BJ (cell line): ENCODE measurements around the gene PARD3. TPM values are rescaled to one million over a fixed set of nuclear protein-coding genes. Genes with fewer than 3 reads are reported as not detected.

Source experiments
- CTCF ChIA-PET: fragments of 350-600 bp; formaldehyde crosslinking; extraction: SDS; loops from one replicate; lab custom pipeline; 2021; ENCODE audit warnings: antibody characterized with exemption, inconsistent platforms; lab: Yijun Ruan, JAX
- POLR2A ChIA-PET: fragments of 300-600 bp; sonication (Branson Sonifier 250); formaldehyde crosslinking; extraction: SDS; loops from one replicate; lab custom pipeline; 2021; ENCODE audit warnings: antibody characterized with exemption; lab: Charles Lee
- DNase-seq: peaks from one replicate; pipeline ENCODE4 v3.0.0-alpha.2; 2011; ENCODE audit warnings: low read depth
- H3K27me3 ChIP-seq: 2 replicates; pipeline ENCODE4 v1.6.0; 2011; ENCODE audit warnings: low read length; ENCODE audit not compliant: control insufficient read depth, insufficient read depth
- H3K36me3 ChIP-seq: 2 replicates; pipeline ENCODE4 v1.5.1; 2011; ENCODE audit warnings: low read length; ENCODE audit not compliant: control insufficient read depth, insufficient read depth
- H3K4me3 ChIP-seq: 2 replicates; pipeline ENCODE4 v1.5.1; 2011; ENCODE audit warnings: low read depth, mild to moderate bottlenecking, control low read depth, low read length
- polyA plus RNA-seq: library from polyadenylated mRNA; depleted of rRNA; stranded (reverse); fragments of >200 nt; gene quantifications from 2 replicates; pipeline ENCODE4 v1.2.3, GENCODE V29; 2011
- TF ChIP-seq, protein P1 (sequence below): IDR thresholded peaks from 2 replicates; pipeline ENCODE4 v1.5.1; 2011; ENCODE audit warnings: low read depth, mild to moderate bottlenecking, control low read depth, inconsistent platforms, low read length, moderate library complexity; ENCODE audit not compliant: insufficient read depth

PARD3 gene
- polyA plus RNA-seq, 1 experiment, result 17.7 TPM

DNA sequence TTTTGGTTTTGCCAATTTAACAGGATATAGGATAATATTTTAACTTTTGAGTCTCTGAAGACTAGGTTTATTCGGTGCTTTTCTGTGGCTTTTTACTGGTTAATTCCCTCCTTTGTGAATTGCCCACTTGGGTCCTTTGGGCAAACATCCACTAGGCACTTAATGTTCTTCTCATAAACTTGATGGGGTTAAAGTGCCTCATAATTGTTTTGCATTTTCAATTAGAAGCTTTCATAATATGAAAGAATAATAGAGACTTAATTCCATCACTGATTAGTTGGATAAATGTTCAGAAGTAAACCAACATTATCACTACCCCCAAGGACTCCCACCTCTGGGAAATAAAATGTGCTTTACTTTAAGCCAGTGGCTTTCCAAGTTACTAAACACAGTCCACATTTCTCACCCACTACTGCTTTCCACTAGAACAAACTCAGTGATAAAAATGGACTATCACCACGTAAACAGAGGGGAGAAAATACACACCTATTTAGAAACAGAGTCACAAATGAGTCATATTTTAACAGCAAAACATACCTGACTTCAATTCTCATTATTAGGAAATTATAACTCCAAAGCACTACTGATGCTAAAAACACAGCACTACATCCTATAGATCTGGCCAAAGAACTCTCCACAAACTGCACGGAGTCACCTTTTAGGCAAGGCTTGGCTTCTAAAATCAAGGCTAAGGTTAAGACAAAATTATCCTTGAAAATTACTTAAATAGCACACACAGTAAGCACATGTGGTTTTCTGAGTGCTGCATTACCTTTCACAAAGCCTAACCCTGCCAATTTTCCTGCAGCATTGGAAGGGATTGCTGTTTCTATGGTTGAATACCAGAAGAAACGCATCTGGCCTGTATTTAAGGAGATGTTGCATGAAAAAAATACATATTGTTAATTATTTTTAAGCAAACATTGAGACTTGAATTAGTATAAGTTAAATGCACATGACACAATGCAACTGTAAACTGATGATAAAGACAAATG, 41.2 kb downstream of the PARD3 start:
- no peak overlapping the region for H3K4me3 ChIP-seq
- no peak for DNase-seq
- no peaks in the 10 kb centered on the region for H3K36me3 ChIP-seq
- H3K27me3 ChIP-seq, result no peaks in the 10 kb centered on the region
- ChIA-PET CTCF (no interaction called here), POLR2A (no interaction called here)
- TF ChIP-seq, protein P1, sequence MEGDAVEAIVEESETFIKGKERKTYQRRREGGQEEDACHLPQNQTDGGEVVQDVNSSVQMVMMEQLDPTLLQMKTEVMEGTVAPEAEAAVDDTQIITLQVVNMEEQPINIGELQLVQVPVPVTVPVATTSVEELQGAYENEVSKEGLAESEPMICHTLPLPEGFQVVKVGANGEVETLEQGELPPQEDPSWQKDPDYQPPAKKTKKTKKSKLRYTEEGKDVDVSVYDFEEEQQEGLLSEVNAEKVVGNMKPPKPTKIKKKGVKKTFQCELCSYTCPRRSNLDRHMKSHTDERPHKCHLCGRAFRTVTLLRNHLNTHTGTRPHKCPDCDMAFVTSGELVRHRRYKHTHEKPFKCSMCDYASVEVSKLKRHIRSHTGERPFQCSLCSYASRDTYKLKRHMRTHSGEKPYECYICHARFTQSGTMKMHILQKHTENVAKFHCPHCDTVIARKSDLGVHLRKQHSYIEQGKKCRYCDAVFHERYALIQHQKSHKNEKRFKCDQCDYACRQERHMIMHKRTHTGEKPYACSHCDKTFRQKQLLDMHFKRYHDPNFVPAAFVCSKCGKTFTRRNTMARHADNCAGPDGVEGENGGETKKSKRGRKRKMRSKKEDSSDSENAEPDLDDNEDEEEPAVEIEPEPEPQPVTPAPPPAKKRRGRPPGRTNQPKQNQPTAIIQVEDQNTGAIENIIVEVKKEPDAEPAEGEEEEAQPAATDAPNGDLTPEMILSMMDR, result no peak

DNA sequence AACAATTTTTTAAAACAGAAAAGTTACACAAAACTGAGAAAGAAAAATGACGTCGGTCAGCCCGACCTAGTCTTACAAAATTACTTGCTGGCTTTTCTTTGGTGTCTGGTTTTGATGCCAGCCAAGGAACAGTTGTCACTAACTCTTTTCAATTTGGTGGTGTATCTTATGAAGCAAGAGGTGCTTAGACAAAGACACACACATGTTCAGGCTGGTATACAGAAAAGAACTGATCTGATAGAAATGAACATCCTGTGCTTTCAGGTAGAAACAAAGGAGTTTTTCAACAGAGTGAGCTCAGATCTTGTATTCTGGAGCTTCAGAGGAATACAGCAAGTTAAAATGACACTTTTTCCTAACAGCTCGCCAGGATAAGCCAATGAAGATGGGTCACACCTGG, 43.6 kb downstream of the PARD3 start:
- no peaks in the 10 kb centered on the region for H3K36me3 ChIP-seq
- TF ChIP-seq, protein P1, result no peak
- DNase-seq, result no peak
- CTCF ChIA-PET, result no interaction called here
- no peak overlapping the region for H3K4me3 ChIP-seq
- POLR2A ChIA-PET, result no interaction called here
- no peaks in the 10 kb centered on the region for H3K27me3 ChIP-seq

DNA sequence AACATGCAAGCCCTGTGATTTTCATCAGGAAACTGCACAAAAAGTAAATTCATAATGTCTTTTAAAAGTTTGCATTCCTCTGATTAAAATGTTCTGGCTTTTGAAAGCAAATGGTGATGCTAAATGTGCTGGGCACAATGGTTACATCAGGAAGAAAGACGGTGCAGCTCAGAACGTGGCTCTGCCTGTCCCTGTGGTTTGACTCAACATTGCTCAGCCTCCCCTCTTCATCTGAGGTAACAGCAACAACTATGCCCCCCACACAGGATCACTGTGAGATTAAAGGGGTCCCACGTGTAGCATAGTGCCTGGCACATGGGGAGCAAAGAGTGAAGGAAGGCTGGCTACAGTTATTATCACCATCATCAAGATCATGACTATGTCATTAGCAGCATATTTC, 44.0 kb downstream of the PARD3 start:
- no peak for DNase-seq
- ChIA-PET POLR2A (no interaction called here), CTCF (no interaction called here)
- TF ChIP-seq, protein P1, result no peak
- Histone ChIP-seq H3K27me3 (no peaks in the 10 kb centered on the region), H3K4me3 (no peak overlapping the region), H3K36me3 (no peaks in the 10 kb centered on the region)

DNA sequence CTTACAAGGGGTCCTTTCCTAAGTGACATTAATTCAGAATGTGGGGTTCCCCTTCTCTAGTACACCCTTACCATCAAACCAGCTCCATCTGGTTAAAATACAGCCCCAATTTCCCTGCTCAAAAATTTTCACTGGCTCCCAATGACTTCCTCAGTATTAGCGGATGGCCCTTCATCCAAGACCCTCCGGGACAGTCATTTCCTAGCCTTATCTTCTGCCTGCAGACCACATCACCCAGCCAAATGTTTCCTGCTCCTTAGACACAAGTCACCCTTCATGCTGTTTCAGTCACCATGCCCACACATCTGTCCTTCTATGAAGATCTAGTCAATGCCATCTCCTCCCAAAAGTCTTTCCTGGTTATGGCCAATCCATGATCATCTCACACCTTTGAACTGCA, 45.2 kb downstream of the PARD3 start:
- Histone ChIP-seq H3K4me3 (no peak overlapping the region), H3K27me3 (no peaks in the 10 kb centered on the region), H3K36me3 (no peaks in the 10 kb centered on the region)
- ChIA-PET POLR2A (no interaction called here), CTCF (no interaction called here)
- TF ChIP-seq, protein P1, result no peak
- no peak for DNase-seq

DNA sequence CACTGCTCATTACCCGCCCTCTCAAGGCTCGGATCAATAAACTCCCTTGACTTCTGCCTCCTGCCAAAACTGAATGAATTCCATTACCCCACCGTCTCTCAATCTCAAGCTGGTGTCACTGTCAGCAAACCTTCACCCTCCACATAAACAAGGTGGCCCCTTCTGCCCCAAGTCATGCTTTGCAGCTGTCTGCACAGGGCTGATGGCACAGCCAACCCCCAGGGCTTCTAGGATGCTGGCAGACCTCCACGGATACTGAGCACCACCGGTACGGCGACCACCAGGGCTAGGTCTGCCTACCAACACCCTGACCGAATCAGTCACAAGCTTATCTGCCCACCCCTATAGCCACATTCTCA, 46.1 kb downstream of the PARD3 start:
- H3K27me3 ChIP-seq, result no peaks in the 10 kb centered on the region
- no peak for DNase-seq
- TF ChIP-seq, protein P1, result no peak
- no peaks in the 10 kb centered on the region for H3K36me3 ChIP-seq
- POLR2A ChIA-PET, result no interaction called here
- H3K4me3 ChIP-seq, result no peak overlapping the region
- CTCF ChIA-PET, result interaction anchor here (1.2 kb wide), 1 partner anchor 13 kb away, joined by 4 read pairs; no protein-coding TSS in a partner anchor
